Stimulated activated CD4-positive, alpha-beta T cell treated with anti-CD3 and anti-CD28 coated beads, Interleukin-15, amount 100 ng/mL, for 1 hour (primary cell): ENCODE measurements around the gene POLK.
"Not testable (repeated sequence)": the region's sequence is repeated elsewhere in the genome, so short reads cannot be mapped to it uniquely, and the experiment has no call there.

Experiments
- DNase-seq, 2 donors: peaks; one replicate each; pipeline ENCODE4 v3.0.0-alpha.2; 2020; ENCODE audit warnings: low read depth in 1 of 2, low spot score in 1 of 2

The POLK gene

DNA sequence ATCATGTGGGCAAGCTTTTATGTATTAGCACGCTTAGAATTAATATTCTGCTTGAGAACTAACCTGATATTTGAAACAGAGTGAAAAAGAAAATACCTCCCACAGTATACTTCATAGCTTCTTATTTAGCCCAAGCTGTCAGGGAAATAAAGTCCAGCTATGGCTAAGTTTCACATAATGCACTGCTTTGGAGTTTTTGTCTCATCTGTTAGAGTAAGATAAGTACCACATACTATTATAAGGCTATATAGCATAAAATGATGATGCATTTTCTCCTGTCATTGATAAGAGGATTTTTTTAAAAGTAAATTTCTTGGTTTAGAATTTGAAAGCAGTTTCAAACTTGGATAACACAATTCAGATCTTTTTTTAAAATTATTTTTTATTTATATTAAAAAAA, 97.2 kb downstream of the POLK start:
- DNase-seq: no peak

DNA sequence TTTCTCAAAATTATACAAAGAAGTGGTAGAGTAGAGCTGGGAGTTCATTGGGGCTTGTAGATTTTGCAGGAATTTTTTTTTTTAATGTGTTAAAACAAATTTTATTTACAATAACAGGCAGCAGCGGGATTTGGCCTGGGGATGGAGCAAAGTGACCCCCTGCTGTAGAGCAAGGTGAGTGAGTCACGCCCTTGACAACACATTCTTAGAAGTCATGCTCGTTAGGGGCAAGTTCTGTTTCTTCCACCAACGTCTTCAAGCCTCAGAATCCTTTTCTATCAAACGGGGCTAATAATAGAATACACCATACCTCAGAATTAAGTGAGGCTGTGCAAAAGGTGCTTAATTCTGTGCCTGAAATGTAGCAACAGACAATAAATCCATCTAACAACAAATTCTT, 98.5 kb downstream of the POLK start:
- DNase-seq: no peak

DNA sequence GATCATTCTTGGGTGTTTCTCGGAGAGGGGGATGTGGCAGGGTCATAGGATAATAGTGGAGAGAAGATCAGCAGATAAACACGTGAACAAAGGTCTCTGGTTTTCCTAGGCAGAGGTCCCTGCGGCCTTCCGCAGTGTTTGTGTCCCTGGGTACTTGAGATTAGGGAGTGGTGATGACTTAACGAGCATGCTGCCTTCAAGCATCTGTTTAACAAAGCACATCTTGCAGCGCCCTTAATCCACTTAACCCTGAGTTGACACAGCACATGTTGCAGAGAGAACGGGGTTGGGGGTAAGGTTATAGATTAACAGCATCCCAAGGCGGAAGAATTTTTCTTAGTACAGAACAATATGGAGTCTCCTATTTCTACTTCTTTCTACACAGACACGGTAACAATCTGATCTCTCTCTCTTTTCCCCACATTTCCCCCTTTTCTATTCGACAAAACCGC, 99.2 kb downstream of the POLK start:
- not testable (repeated sequence) for DNase-seq

DNA sequence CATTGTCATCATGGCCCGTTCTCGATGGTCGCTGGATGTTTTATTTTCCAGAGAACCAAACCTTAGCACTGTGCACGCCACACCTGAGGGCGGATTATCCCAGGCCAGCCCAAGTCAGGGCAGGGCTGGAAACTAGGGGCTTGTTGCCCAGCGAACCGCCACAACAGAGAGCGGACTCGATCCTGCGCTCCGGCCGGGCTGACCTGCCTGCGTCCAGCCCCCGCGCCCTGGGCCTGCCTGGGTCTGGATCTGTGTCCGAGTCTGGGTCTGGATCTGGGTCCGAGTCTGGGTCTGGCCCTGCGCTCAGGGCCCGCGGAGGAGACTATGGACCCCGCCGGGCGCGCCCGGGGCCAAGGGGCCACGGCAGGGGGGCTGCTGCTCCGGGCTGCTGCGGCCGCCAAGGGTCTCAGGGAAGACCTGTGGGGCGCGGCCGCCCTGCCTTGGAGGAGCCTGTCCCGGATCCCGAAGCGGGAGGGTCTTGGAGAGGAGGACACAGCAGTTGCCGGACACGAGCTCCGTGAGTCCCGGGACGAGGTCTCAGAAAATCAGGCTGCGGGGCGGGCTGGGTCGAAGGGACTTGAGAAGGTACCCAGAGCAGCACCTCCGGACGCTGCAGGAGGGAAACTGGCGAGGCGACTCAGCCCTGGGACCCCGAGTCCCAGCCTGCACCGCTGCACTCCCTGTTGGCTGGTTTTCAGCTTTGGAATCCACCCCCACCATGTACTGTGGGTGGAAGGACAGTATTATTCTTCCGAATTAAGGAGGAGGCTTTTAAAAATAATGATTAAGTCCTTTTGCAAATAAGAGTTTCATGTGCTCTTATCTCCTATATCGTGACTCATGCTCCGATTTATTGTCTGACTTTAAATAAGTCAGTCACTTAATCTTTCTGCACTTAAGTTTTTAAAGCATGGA, 99.9 kb downstream of the POLK start, which contains the start of gene ANKDD1B:
Gene ANKDD1B (plus strand): TSS at position 143 of the 915 bp plus-strand sequence. CDS start 182 bp downstream, at position 325.
- DNase-seq: no peak

DNA sequence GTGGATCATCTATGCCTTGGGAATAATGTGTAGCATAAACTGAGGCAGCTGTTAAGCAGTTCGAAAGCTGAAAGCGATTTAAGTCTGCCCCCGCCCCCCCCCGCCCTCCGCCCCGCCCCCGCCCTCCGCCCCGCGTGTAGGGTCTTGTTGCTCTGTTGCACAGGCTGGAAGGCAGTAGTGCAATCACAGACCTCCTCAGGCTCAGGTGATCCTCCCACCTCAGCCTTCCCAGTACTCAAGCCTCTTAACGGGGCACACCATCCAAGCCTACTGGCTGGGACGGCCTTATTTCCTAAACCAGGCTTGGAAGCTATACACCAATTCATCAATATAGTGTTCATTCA, 100.5 kb downstream of the POLK start:
- DNase-seq: no peak

DNA sequence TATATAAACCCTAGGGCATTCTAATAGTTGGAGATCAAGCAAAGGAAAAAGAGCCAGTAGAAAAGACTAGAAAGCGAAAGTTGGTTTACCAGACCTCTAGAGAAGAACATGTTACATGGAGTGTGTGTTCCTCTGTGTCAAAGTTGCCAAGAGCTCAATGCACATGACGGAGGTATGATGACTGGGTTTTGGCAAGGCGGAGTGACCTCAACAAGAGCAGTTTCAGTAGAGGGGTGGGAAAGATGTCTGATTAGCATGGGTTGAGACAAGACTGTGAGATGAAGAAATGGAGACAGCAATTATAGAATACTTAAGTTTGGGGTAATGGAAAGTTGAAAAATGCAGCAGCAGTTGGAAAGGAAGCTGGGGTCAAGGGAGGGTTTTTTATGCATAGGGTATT, 101.2 kb downstream of the POLK start:
- DNase-seq: no peak

DNA sequence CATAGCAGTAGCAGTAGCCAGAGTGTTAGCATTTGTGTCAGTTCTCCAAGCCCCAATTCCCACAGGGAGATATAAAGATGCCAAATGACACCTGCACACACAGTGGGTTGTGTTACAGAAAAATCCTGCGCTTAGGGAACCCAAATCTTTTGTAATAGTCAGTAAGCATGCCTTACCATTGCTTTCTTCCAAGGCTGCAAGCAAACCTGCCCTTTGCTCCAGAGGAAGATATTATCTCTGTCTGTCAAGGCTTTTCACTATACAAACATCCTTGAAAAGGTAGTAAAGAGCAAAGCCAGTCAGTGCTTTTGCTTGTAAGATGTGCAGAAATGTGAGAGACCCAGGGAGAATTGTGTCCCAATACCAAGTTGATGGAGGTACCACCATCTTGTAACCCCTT, 102.5 kb downstream of the POLK start:
- no peak for DNase-seq

DNA sequence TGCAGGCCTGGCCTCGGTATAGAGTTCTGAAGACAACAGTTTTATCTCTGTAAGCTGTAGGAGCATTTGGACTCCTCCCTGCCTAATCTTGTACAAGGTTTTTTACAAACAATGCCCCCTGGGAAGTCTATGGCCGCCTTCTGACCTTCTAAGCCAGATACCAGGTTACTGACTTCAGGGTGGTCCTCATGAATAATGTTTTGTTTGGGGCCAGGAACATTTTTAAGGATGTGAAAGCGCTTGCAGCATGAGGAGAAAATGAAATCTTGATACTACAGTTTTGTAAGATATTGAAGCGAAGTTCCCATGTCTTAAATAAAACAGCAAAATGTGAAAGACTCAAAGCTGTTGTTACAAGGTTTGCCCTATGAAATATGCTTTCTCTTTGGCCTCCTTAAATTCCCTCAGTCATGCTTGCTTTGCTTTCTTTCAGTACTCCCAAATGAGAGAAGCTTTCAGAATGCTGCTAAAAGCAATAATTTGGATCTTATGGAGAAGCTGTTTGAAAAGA, 104.7 kb downstream of the POLK start:
- no peak for DNase-seq

DNA sequence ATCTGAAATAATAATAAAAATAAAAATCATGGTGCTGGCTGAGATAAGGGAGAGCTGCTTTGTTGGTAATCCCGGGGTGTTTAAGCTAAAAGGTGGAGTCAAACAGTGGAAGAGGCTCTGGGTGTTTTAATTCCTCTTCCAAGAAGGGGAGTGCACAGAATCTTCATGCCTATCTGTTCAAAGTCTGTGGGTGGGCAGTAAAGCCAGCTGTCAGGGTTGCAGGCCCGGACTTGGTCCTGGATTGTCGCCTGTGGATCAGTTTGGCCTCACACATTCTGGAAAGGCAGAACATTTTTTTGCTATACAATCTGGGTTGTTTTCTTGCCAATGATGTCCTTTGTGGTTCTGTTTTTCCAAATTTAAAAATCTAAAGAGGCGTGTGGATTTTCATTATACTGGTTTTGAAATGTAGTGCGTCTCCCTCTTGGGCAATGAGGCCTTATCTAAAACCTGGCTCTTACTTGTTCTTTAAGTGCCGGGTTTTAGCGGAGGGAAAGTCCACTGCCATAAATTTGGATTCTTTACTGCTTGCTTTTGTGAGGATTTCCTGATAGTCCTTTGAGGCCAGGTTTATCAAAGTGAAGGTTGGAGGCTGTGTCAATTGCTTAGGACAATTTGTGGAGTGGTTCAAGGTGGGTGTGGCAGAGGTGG, 105.4 kb downstream of the POLK start:
- no peak for DNase-seq

DNA sequence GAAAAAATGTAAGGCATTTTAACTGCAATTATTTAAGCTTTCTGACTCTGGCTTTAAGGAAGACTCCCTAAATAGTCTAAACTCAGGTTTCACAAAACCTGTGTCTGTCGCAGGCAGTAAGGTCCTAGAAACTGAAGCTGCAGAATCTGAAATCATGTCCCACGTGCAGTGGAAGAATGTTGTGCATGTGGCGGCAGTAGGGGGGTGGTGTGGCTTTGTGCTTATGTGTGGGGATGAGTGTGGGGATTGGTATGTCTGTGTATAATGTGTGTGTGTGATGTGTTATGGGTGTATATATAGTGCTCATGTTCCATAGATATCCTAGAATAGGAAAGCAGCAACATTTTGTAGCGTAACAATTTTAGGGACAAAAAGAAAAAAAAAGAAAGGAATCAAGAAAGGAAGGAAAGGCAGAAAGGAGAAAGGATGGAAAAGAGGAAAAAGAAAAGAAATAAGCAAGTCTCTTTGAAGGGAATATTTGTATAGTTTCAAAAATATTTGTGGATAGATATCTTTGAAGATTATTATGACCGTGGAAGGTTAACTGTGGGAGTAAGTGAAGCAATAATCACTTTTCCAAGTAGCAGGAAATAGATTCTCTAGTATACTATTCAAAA, 106.2 kb downstream of the POLK start:
- DNase-seq: no peak

DNA sequence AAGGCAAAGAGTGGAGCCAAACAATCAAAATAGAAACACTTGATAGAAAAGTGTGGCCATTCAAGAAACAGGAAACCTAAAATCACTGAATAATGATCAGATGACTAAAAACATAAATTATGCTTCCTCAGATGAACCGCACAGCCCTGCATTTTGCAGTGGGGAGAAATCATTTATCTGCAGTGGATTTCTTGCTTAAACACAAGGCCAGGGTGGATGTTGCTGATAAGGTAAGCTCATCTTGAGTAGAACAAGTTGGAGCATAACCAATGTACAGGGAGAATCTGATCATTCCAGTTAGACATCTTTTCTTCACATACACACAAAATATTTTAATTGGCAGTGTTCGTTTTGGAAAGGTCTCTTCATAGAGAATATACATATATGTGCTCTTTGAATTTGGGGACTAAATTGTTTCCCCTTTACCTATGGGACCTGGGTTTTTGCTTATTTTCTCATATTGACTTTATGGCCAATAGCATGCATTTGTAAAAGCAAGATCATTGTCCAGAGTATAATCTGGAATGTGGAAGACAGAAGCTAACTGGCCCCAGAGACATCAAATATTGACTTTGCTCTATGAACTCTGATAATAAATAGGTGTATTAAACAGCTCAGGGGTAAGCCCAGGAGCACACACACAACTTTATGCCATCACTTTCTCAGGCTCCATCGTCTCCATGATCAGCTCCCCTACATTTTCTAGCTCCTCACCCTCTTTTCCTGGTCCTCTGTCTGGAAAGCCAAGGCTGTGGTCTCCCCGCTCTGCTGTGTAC, 108.7 kb downstream of the POLK start:
- no peak for DNase-seq

DNA sequence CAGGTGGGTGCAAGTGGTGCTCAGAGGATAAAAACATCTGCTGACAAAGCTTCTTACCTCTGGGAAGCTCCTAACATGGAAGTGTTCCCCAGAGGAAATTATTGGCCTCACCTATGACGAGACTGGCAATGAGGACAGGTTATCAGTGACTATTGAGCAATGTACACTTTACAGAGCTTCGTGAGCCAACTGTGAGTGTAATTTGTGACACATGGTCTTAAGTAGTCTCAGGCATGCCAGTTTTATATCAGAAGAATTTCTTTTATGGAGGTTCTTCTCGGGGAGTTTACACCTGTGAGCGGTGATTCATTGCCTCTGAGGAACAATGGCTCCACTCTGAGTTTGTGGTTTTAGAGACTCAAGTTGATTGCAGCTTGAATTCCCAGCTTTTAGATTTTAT, 110.9 kb downstream of the POLK start:
- no peak for DNase-seq

DNA sequence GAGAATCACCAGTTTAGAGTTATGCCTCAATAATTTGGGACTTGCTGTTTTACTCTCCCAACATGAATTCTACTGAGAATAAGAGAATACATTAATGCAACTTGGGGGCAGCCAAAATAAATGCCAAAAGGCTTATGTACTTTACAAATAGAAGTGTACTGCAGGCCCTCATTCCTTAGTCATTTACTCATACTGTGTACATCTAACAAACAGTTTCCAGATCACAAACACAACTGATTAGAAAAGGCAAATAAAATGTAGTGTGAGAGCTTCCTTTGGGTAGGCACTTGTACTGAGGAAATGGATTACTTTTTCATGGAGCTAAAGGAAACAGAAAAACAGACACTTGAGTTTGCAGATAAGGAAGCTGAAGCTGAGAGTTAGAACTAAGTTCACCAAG, 112.2 kb downstream of the POLK start:
- no peak for DNase-seq

DNA sequence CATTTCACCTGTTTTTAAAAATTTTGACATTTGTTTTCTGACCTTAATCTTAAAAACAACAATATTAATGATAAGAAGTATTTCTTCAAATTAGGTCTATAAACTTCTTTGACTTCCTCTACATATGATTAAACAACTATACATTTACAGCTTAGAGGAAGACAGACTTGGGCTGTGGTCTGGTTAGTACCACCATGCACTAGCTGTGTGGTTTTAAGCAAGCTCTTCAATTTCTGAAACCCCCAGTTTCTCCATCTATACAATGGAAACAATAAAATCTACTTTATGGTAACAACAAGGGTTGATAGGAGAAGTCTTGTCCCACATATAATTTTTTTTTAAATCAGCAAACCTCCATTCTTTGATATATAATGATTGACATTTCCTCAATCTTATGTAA, 115.3 kb downstream of the POLK start:
- DNase-seq: no peak

DNA sequence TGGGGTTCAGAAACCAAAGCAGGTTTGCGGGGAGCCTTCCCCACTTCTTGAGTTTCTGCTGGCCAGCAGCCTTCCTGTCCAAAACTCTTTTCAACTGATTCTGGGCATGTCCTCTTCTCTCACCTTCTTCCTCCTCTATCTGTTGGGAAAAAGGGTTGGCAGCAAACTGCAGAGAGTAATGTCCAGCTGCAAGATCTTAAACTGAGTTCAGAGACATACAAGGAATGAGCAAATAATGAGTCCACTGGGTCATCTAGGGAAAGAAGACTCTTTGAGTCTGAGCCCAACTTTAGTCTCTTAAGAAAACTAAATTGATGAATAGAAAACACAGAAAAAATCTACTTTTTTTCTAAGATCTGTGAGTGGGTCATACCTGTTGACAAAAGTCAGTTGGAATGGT, 116.1 kb downstream of the POLK start:
- no peak for DNase-seq

DNA sequence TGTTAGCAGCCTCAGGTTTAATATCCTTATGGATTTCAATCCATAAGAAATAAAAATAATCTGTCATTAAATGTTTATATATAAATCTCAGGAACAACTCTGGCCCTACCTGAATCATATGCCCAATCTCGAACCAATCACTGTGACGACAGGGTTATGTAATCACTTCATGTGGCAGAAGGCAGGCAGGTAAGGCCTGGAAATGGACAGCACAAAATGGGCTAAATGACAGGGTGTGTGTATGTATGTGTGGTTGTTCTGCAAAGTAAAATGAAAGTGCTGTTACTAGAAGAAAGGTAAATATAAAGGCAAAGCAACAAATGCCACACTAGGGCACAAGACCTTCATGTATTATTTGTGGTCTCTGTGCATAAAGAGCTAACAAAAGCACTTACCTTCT, 119.2 kb downstream of the POLK start:
- no peak for DNase-seq

DNA sequence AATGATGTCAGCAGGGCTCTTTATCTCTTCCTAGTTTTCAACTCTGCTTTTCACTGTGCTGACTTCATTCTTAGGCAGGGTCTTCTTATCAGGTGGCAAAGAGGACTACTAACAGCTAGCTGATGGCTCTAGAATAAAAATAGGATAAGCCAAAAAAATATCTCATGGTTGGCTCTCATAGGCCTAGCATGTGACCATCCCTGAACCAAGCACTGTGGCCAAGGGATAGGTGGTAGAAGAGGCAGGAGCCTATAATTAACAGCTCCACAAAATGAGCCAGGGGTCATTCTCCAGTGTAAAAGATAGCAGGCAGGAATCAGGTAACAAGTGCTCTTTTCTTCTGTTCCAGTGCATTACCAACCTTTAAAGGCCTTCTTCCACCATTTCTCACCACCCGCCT, 120.6 kb downstream of the POLK start:
- DNase-seq: no peak

DNA sequence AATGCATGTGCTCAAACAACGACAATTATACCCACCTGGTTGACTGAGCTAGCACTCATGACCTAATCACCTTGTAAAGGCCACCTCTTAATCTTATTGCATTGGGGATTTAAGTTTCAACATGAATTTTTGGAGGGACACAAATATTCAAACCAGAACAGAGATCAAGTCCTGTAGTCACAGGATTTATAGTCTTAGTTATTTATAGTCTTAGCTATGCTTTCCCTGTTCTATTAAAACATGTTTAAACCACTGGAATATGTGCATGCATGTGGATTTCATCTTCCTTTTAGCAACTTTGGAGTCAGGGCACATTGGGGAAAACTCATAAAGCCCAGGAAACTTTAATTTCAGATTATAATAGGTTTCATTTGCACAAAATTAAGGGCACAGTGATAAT, 126.3 kb downstream of the POLK start:
- no peak for DNase-seq

DNA sequence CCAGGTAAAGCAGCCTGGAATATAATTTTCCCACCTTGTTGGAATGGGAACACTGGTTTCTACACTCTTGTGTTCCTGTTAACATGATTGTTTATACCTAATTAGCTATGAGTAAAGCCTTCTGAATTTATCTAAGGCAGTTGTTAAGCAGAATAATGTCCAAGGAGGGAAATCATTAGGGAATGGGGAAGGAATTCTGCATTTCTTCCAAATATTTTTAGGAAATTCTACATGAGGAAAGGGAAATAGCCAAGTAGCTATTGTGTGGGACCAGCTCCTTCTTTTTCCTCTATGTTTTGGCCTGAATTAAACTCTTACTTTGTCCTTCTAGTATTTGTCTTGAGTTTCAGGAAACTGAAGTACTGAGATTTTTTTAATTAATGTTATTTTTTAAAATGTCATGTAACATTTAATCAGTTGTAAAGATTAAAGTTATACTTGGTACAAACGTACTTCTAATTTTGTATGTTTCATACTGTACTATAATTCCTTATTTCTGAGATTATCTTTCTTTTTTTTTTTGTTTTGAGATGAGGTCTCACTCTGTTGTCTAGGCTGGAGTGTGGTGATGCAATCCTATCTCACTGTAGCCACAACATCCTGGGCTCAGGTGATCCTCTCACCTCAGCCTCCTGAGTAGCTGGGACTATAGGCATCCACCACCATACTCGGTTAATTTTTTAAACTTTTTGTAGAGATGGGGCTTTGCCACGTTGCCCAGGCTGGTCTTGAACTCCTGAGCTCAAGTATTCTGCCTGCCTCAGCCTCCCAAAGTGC, 128.0 kb downstream of the POLK start:
- no peak for DNase-seq

DNA sequence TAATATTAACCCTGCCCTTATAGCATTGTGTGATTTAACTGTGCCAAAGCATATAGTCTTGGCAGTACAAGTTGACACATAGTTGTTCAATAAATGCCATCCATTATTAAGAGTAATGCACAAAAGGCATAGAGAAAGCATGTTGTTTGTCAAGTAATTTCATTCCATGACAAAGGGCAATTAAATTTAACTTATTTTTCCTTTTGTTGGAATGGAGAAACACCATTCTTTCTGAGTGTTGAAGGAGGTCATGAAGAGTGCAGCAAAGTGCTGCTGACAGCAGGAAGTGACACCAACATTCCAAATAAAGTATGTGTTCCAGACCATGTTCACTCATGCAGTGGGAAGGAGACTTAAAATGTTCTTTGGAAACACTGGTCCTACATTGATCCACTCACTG, 128.7 kb downstream of the POLK start:
- no peak for DNase-seq
